ENCODE measurements around the gene PPIL4.

Gene PPIL4

DNA sequence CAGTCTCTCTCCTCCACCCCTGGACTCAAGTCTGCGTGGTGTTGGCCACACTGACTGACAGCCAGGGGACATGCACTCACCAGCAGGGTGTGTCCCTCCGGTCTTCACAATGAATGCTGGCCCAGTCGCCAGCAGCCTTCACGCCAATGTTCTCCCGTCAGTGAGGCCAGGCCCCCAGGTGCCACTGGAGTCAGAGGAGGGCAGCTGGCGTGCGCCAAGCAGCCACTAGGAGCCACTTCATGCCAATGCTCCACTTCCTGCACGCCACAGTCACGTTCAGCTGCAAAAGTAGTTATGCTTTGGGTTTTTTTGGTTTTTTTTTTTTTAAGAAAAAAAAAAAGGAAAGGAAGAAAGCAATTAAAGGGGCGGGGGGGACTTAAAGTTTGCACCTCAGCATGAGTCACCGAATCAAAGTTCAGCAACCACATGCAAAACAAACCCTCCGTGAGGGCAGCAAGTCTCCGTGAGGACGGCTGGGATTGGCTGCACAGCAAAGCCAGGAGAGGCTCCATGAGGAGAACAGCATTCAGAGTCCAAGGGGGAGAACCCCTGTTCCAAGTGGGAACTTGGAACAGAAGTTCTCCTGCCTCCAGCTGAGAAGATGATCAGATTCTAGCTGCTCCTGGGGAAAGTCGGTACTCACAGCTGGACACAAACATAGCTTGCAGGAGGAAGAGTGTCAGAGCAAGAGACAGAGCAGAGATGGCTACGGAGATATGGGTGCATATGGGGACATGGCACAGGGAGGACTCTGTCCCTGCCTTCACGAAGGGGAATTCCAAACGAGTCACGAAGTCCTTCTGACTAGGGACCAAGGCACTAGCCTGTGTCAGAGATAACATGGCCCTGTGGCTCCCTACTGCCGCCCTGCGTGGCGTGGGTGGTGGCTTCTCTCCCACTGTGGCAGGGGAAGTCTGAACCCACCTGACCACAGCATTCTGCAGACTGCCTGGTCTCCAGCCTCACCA lies 60.8 kb downstream of the PPIL4 start, which contains the start of gene ZC3H12D:
ZC3H12D (minus strand) TSS at position 282 of the 968 bp plus-strand sequence. CDS start 10,471 bp downstream, outside the sequence.
- Histone ChIP-seq H3K27me3 (no peaks in the 10 kb centered on the region), H3K4me1 (no peaks in the 10 kb centered on the region), H3K9me3 (no peaks in the 10 kb centered on the region), H3K4me3 (ENCODE audit: low read depth, low read length) (no peak within 1 kb of the TSS), H3K36me3 (no peaks in the 10 kb centered on the region)
- TF ChIP-seq, protein P1, sequence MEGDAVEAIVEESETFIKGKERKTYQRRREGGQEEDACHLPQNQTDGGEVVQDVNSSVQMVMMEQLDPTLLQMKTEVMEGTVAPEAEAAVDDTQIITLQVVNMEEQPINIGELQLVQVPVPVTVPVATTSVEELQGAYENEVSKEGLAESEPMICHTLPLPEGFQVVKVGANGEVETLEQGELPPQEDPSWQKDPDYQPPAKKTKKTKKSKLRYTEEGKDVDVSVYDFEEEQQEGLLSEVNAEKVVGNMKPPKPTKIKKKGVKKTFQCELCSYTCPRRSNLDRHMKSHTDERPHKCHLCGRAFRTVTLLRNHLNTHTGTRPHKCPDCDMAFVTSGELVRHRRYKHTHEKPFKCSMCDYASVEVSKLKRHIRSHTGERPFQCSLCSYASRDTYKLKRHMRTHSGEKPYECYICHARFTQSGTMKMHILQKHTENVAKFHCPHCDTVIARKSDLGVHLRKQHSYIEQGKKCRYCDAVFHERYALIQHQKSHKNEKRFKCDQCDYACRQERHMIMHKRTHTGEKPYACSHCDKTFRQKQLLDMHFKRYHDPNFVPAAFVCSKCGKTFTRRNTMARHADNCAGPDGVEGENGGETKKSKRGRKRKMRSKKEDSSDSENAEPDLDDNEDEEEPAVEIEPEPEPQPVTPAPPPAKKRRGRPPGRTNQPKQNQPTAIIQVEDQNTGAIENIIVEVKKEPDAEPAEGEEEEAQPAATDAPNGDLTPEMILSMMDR (IDR thresholded peaks at IDR 0.05; ENCODE audit: low read depth, low read length): no peak
- DNase-seq: no peak

DNA sequence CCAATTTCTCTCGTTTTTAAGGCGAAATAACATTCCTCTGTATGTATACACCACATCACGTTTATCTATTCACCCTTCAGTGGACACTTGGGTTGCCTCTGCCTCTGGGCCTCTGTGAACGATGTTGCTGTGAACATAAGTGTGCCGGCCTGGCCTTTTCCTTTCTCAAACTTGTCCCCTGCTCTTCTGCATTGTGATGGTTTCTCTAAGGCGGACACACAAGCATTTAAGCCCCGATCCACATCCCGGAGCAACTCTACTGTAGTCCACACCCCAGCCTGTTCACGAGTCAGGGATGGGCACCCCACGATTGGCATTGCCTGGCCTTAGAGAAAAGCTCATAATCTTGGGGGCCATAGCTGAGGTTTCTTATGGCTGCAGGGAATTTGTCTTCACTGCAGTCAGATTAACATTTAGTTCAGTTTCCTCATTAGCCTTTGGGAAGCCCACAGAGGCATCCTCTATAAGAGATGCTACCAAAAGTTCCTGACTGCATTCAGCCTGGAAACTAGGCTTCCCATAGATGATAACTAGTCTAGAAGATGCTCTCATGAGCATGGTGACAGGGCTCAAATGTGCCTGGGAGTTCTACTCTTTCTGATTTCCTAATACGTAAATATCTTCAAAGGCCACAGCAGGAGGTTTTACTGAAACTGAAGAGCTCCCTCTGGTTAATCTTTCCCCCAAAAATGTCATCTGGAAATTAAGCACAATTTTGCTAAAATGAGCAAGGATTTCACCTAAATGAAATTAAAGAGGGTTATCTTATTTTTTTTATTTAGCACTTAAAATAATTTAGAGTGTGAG lies 61.8 kb downstream of the PPIL4 start:
- Histone ChIP-seq H3K27me3 (no peaks in the 10 kb centered on the region), H3K4me3 (ENCODE audit: low read depth, low read length) (no peak overlapping the region), H3K4me1 (no peaks in the 10 kb centered on the region), H3K36me3 (no peaks in the 10 kb centered on the region), H3K9me3 (no peaks in the 10 kb centered on the region)
- DNase-seq: no peak
- TF ChIP-seq, protein P1 (IDR thresholded peaks at IDR 0.05; ENCODE audit: low read depth, low read length): no peak

DNA sequence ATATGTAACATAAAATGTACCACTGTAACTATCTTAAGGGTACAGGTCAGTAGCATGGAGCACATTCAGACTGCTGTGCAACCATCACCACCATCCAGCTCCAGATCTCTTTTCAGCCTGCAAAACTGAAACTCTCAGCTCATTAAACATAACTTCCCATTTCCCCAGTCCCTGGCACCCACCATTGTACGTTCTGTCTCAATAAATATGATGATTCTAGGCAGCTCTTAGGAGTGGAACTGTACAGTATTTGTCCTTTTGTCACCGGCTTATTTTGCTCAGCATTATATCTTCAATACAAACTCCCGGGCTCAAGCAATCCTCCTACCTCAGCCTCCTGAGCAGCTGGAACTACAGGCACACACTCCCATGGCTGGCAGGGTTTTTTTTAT lies 62.5 kb downstream of the PPIL4 start:
- Histone ChIP-seq H3K9me3 (no peaks in the 10 kb centered on the region), H3K4me1 (no peaks in the 10 kb centered on the region), H3K27me3 (no peaks in the 10 kb centered on the region), H3K36me3 (no peaks in the 10 kb centered on the region), H3K4me3 (ENCODE audit: low read depth, low read length) (no peak overlapping the region)
- DNase-seq: no peak
- TF ChIP-seq, protein P1 (IDR thresholded peaks at IDR 0.05; ENCODE audit: low read depth, low read length): no peak

DNA sequence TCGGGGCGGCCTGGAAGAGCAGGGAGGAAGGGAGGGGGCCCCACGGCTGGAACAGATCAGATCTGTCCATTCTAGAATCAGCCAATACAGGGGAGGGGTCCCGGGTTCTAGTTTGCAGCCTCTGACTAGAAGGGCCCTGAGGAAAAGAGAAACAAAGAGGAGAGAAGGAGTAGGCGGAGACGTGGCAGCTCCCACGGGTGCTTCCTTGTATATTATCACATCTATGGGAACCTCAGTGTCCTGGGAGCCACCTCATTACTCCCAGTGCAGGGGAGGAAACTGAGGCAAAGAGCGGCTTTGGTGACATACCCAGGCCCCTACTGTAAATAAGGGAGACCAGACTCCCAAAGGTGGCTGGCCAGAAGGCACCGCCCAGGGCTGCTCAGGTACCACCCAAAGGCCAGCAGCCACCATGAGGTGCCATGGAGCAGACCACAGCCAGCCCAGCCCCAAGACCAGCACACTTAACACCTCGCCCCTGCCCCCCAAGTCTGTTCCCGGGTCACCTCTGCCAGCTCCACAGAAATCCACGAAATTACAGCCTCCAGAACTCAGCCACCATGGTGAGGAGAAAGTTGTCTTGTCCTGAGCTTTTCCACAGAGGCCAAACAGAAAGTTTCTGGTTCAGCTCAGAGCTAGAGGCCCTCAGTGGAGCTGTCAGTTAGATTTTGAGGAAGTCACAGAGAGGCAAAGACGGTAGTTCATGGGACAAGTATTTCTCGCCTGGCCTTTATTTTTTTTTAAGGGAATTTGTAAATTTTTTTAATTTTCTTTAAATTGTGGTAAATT lies 63.1 kb downstream of the PPIL4 start:
- no peak overlapping the region for H3K4me3 ChIP-seq (ENCODE audit: low read depth, low read length)

DNA sequence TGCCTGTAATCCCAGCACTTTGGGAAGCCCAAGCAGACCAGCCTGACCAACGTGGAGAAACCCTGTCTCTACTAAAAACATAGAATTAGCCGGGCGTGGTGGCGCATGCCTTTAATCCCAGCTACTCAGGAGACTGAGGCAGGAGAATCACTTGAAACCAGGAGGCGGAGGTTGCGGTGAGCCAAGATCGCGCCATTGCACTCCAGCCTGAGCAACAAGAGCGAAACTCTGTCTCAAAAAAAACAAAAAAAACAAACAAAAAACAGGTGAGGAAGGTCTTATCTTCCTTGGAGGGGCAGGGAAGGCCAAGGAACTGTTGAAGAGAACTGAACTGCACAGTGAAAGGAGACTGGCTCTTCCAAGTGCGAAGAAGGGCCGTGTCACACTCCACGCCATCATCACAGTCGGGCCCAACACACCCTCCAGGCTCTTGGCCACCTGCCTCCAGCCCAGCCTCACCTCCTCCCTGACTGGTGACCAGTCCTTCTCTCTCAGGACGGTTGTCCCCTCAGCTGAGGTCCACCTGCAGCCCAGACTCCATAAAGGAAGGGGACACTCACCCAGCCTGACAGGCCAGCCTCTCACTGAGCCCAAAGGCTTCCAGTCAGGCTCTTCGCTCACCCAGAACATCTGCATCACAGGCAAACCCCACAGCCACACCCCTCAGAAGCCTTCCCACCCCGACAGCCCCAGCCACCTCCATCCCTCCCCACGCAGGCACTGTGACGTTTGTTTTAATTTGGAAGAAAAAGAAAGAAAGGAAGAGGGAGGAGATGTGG lies 65.2 kb downstream of the PPIL4 start:
- no peak overlapping the region for H3K4me3 ChIP-seq (ENCODE audit: low read depth, low read length)
- no peaks in the 10 kb centered on the region for H3K9me3 ChIP-seq
- DNase-seq: no peak
- no peaks in the 10 kb centered on the region for H3K4me1 ChIP-seq
- no peaks in the 10 kb centered on the region for H3K36me3 ChIP-seq
- no peaks in the 10 kb centered on the region for H3K27me3 ChIP-seq
- TF ChIP-seq, protein P1 (IDR thresholded peaks at IDR 0.05; ENCODE audit: low read depth, low read length): no peak

More for the DNA sequence above, 63.1 kb downstream of the PPIL4 start:
- H3K36me3 ChIP-seq: no peaks in the 10 kb centered on the region
- no peaks in the 10 kb centered on the region for H3K9me3 ChIP-seq
- DNase-seq: no peak
- no peaks in the 10 kb centered on the region for H3K27me3 ChIP-seq
- TF ChIP-seq, protein P1 (IDR thresholded peaks at IDR 0.05; ENCODE audit: low read depth, low read length): no peak
- H3K4me1 ChIP-seq: no peaks in the 10 kb centered on the region
